Vagina (tissue), 2 donors: ENCODE measurements around the gene TPBGL.

Experiments used
- CTCF ChIP-seq, 3 experiments: fragments of 450-650 bp in 2 of 3; fragments of 200-600 bp in 1 of 3; sonication (generic) in 1 of 3; IDR thresholded peaks; one replicate each; pipeline ENCODE4 v1.5.1; 2017 to 2019; ENCODE audit warnings: antibody characterized with exemption in 3 of 3, mild to moderate bottlenecking in 2 of 3, moderate library complexity in 2 of 3
- POLR2A ChIP-seq, 2 donors: fragments of 450-650 bp; IDR thresholded peaks; one replicate each; pipeline ENCODE4 v1.6.1; 2017; ENCODE audit warnings: antibody characterized with exemption in 2 of 2, mild to moderate bottlenecking in 2 of 2, moderate library complexity in 2 of 2
- POLR2AphosphoS5 ChIP-seq, 2 donors: sonication (generic); formaldehyde crosslinking; IDR thresholded peaks; one replicate each; pipeline ENCODE4 v1.9.0; 2017; ENCODE audit warnings: antibody characterized with exemption in 2 of 2, mild to moderate bottlenecking in 2 of 2, low read depth in 1 of 2; ENCODE audit not compliant: insufficient read depth in 1 of 2

- no peak for TF ChIP-seq CTCF (IDR thresholded peaks at IDR 0.05)
- no peak for TF ChIP-seq POLR2A (IDR thresholded peaks at IDR 0.05)
- TF ChIP-seq POLR2AphosphoS5 (IDR thresholded peaks at IDR 0.05; ENCODE audit: insufficient read depth in 1 of 2, low read depth in 1 of 2), result no peak
These were observed 42.9 kb downstream of the TPBGL start for GRCh38 chr11:75283391-75283931.
